ENCODE data around the gene LHPP.

The LHPP gene

GRCh38 chr10:124600051-124600880 is 138.6 kb downstream of the LHPP start:
- TF ChIP-seq EZH2 (IDR thresholded peaks at IDR 0.05; ENCODE audit: borderline replicate concordance, low read length): no peak
- TF ChIP-seq CTCF (IDR thresholded peaks at IDR 0.05; ENCODE audit: low read length): no peak
- Histone ChIP-seq H3K36me3 (ENCODE audit: insufficient read depth, low read length) (no peaks in the 10 kb centered on the region), H4K20me1 (ENCODE audit: insufficient read depth, low read length) (no peaks in the 10 kb centered on the region), H3K27ac (ENCODE audit: low read depth, low read length, poor library complexity, severe bottlenecking) (peak overlapping the region; percentile 97), H3K9ac (ENCODE audit: low read length) (peak overlapping the region; percentile 40; the same call in 1 of the 2 replicates), H3K4me2 (ENCODE audit: low read length) (peak overlapping the region; percentile 22; the same call in 1 of the 2 replicates), H2AFZ (ENCODE audit: low read length) (no peak overlapping the region), H3K79me2 (ENCODE audit: insufficient read depth, low read length) (no peaks in the 10 kb centered on the region), H3F3A (ENCODE audit: insufficient read depth, low read length) (no peaks in the 10 kb centered on the region), H3K9me2 (ENCODE audit: low read depth, low read length) (no peaks in the 10 kb centered on the region), H3K4me3 (ENCODE audit: low read depth, low read length, poor library complexity, severe bottlenecking) (no peak overlapping the region), H3K4me1 (ENCODE audit: insufficient read depth, low read length, severe bottlenecking) (peaks cover 86% of the 10 kb centered on the region), H3K9me3 (ENCODE audit: low read length) (no peaks in the 10 kb centered on the region), H3K27me3 (ENCODE audit: insufficient read depth, low read length) (no peaks in the 10 kb centered on the region)

- TF ChIP-seq EZH2 (IDR thresholded peaks at IDR 0.05; ENCODE audit: borderline replicate concordance, low read length) (no peak), CTCF (IDR thresholded peaks at IDR 0.05; ENCODE audit: low read length) (no peak)
- Histone ChIP-seq H3F3A (ENCODE audit: insufficient read depth, low read length) (no peaks in the 10 kb centered on the region), H3K4me2 (ENCODE audit: low read length) (peak overlapping the region; percentile 22; the same call in 1 of the 2 replicates), H2AFZ (ENCODE audit: low read length) (no peak overlapping the region), H3K9me3 (ENCODE audit: low read length) (no peaks in the 10 kb centered on the region), H3K9ac (ENCODE audit: low read length) (peak overlapping the region; percentile 40; the same call in 1 of the 2 replicates), H3K27me3 (ENCODE audit: insufficient read depth, low read length) (no peaks in the 10 kb centered on the region), H4K20me1 (ENCODE audit: insufficient read depth, low read length) (no peaks in the 10 kb centered on the region), H3K27ac (ENCODE audit: low read depth, low read length, poor library complexity, severe bottlenecking) (peak overlapping the region; percentile 97), H3K4me3 (ENCODE audit: low read depth, low read length, poor library complexity, severe bottlenecking) (no peak overlapping the region), H3K36me3 (ENCODE audit: insufficient read depth, low read length) (no peaks in the 10 kb centered on the region), H3K79me2 (ENCODE audit: insufficient read depth, low read length) (no peaks in the 10 kb centered on the region), H3K4me1 (ENCODE audit: insufficient read depth, low read length, severe bottlenecking) (peaks cover 94% of the 10 kb centered on the region), H3K9me2 (ENCODE audit: low read depth, low read length) (no peaks in the 10 kb centered on the region)
Observed at GRCh38 chr10:124601016-124601415, 139.4 kb downstream of the LHPP start.

- no peak overlapping the region for H2AFZ ChIP-seq (ENCODE audit: low read length)
- peak overlapping the region; percentile 37; the same call in 1 of the 2 replicates for H3K4me2 ChIP-seq (ENCODE audit: low read length)
- no peaks in the 10 kb centered on the region for H3F3A ChIP-seq (ENCODE audit: insufficient read depth, low read length)
- H3K9ac ChIP-seq (ENCODE audit: low read length): peak overlapping the region; percentile 59
- H4K20me1 ChIP-seq (ENCODE audit: insufficient read depth, low read length): no peaks in the 10 kb centered on the region
- H3K4me1 ChIP-seq (ENCODE audit: insufficient read depth, low read length, severe bottlenecking): peaks cover 99% of the 10 kb centered on the region
- no peaks in the 10 kb centered on the region for H3K79me2 ChIP-seq (ENCODE audit: insufficient read depth, low read length)
- H3K27ac ChIP-seq (ENCODE audit: low read depth, low read length, poor library complexity, severe bottlenecking): peak overlapping the region; percentile 97
- no peak overlapping the region for H3K4me3 ChIP-seq (ENCODE audit: low read depth, low read length, poor library complexity, severe bottlenecking)
- H3K27me3 ChIP-seq (ENCODE audit: insufficient read depth, low read length): no peaks in the 10 kb centered on the region
- no peaks in the 10 kb centered on the region for H3K9me2 ChIP-seq (ENCODE audit: low read depth, low read length)
- no peaks in the 10 kb centered on the region for H3K36me3 ChIP-seq (ENCODE audit: insufficient read depth, low read length)
- no peaks in the 10 kb centered on the region for H3K9me3 ChIP-seq (ENCODE audit: low read length)
- no peak for TF ChIP-seq CTCF (IDR thresholded peaks at IDR 0.05; ENCODE audit: low read length)
- no peak for TF ChIP-seq EZH2 (IDR thresholded peaks at IDR 0.05; ENCODE audit: borderline replicate concordance, low read length)
Observed at GRCh38 chr10:124601431-124602120, 140.0 kb downstream of the LHPP start.
